GM12878 (cell line): ENCODE data around the gene DNAJB11. TPM values are rescaled to one million over a fixed set of nuclear protein-coding genes. Genes with fewer than 3 reads are reported as not detected.

ENCODE experiments used
- BACH1 ChIP-seq: fragments of 450-650 bp; IDR thresholded peaks from 2 replicates; pipeline ENCODE4 v1.6.1; 2017; ENCODE audit warnings: mild to moderate bottlenecking, borderline replicate concordance
- BCL11A ChIP-seq: IDR thresholded peaks from 2 replicates; pipeline ENCODE4 v1.6.1; 2011; ENCODE audit warnings: low read depth, low read length
- CREB1 ChIP-seq: IDR thresholded peaks from 2 replicates; pipeline ENCODE4 v1.6.1; 2012; ENCODE audit warnings: low read depth, mild to moderate bottlenecking, inconsistent platforms
- CREM ChIP-seq: IDR thresholded peaks from 2 replicates; pipeline ENCODE4 v1.6.1; 2014; ENCODE audit warnings: antibody characterized with exemption, low read depth
- CUX1 ChIP-seq: IDR thresholded peaks from 2 replicates; pipeline ENCODE4 v1.6.1; 2012; ENCODE audit warnings: improper control_type of control experiment, low read depth, low read length; ENCODE audit not compliant: insufficient replicate concordance
- ELK1 ChIP-seq: IDR thresholded peaks from 2 replicates; pipeline ENCODE4 v1.6.1; 2012; ENCODE audit warnings: low read depth, low read length, improper control_type of control experiment
- EZH2 ChIP-seq: IDR thresholded peaks from 2 replicates; pipeline ENCODE4 v1.6.1; 2012; ENCODE audit warnings: low read depth, mild to moderate bottlenecking, control low read depth, inconsistent platforms, low read length, borderline replicate concordance; ENCODE audit not compliant: control insufficient read depth
- MEF2B ChIP-seq: fragments of 450-650 bp; IDR thresholded peaks from 2 replicates; pipeline ENCODE4 v1.6.1; 2018; ENCODE audit warnings: mild to moderate bottlenecking, moderate library complexity; ENCODE audit not compliant: partially characterized antibody, poor library complexity, severe bottlenecking
- NR2F1 ChIP-seq: fragments of 450-650 bp; conservative IDR thresholded peaks from 2 replicates; pipeline ENCODE4 v1.6.1; 2017; ENCODE audit warnings: mild to moderate bottlenecking
- PRDM15 ChIP-seq: fragments of 450-650 bp; formaldehyde crosslinking; IDR thresholded peaks from 2 replicates; pipeline ENCODE4 v1.4.0; 2020; ENCODE audit warnings: mild to moderate bottlenecking, moderate library complexity
- REST ChIP-seq: IDR thresholded peaks from 2 replicates; pipeline ENCODE4 v1.6.1; 2012; ENCODE audit warnings: mild to moderate bottlenecking, low read depth, low read length
- SMC3 ChIP-seq: IDR thresholded peaks from 2 replicates; pipeline ENCODE4 v1.6.1; 2011; ENCODE audit warnings: low read length, improper control_type of control experiment, borderline replicate concordance
- SRF ChIP-seq, 2 experiments: IDR thresholded peaks; 2 replicates each; pipeline ENCODE4 v1.6.1; 2011; ENCODE audit warnings: low read depth in 2 of 2, low read length in 2 of 2, mild to moderate bottlenecking in 1 of 2, moderate library complexity in 1 of 2
- STAT3 ChIP-seq: IDR thresholded peaks from 2 replicates; pipeline ENCODE4 v1.6.1; 2011; ENCODE audit warnings: low read depth, low read length, improper control_type of control experiment
- YBX1 ChIP-seq: fragments of 450-650 bp; IDR thresholded peaks from 2 replicates; pipeline ENCODE4 v1.6.1; 2016; ENCODE audit warnings: antibody characterized with exemption
- polyA plus RNA-seq, 11 experiments: library from polyadenylated mRNA; depleted of rRNA in 4 of 11; unstranded in 6 of 11; stranded (reverse) in 5 of 11; fragments of >200 nt; fragmentation: Nextera tagmentation in 4 of 11; fragmentation: Illumina TruSeq in 1 of 11; extraction: Ambion mirVana in 4 of 11; extraction: Trizol in 1 of 11; gene quantifications; 1 replicate in 1 of 11; 2 replicates in 10 of 11; pipeline versions ENCODE4 v1.2.1 to v1.2.3, GENCODE V29; 2011 to 2016; ENCODE audit warnings: inconsistent platforms in 2 of 11, missing spikeins in 2 of 11, low read depth in 1 of 11
- total RNA-seq, 4 experiments: library from RNA; depleted of rRNA in 3 of 4; stranded (reverse); fragments of >200 nt in 3 of 4; fragmentation: Illumina TruSeq in 1 of 4; extraction: Trizol in 1 of 4; gene quantifications; 2 replicates each; pipeline versions ENCODE4 v1.2.1 to v1.2.3, GENCODE V29; 2013 to 2021

The DNAJB11 gene
- total and polyA plus RNA-seq, 10 of the 15 experiments (the other 5 are each of a cell fraction or from before 2014, with no cell fraction given), result 16.2 to 135 (median 57.8) TPM

GRCh38 chr3:186540221-186540834, 30.2 kb upstream of the DNAJB11 start (continued):
- TF ChIP-seq CUX1 (no peak), CREM (no peak), ELK1 (no peak), MEF2B (no peak), BACH1 (no peak), NR2F1 (0 out of 2 replicates have a peak, but pooled peaks have one; percentile 12), EZH2 (no peak), SMC3 (peak; percentile 94), PRDM15 (no peak), YBX1 (no peak), STAT3 (no peak), REST (no peak), SRF (IDR thresholded peaks at IDR 0.05; ENCODE audit: low read depth in 2 of 2, low read length in 2 of 2) (no peak), CREB1 (no peak), BCL11A (no peak)
